ENCODE data around the gene GLRX.
A peak's percentile ranks its signal among the peaks of the same experiment; 100 is the strongest.
"Not testable (repeated sequence)": the region's sequence is repeated elsewhere in the genome, so short reads cannot be mapped to it uniquely, and the experiment has no call there.

Gene GLRX

GRCh38 chr5:95826949-95827891, 4.7 kb upstream of the GLRX start:
- no peak for DNase-seq (ENCODE audit: low read depth)

- DNase-seq (ENCODE audit: low read depth), result no peak
Observed at GRCh38 chr5:95825495-95825894, 3.0 kb upstream of the GLRX start.

- DNase-seq (ENCODE audit: low read depth), result no peak
Observed at GRCh38 chr5:95824747-95825146, 2.2 kb upstream of the GLRX start.

- DNase-seq (ENCODE audit: low read depth), result peak; percentile 58
Observed at GRCh38 chr5:95823738-95824609, 1.4 kb upstream of the GLRX start.

GRCh38 chr5:95823218-95823737, 752 bp upstream of the GLRX start:
- no peak for DNase-seq (ENCODE audit: low read depth)

GRCh38 chr5:95822043-95822541, 434 bp downstream of the GLRX start:
- DNase-seq (ENCODE audit: low read depth), result peak; percentile 23

GRCh38 chr5:95821110-95822021, 1.2 kb downstream of the GLRX start:
- DNase-seq (ENCODE audit: low read depth), result no peak

- no peak for DNase-seq (ENCODE audit: low read depth)
Observed at GRCh38 chr5:95818181-95819147, 4.1 kb downstream of the GLRX start.

- peak; percentile 54 for DNase-seq (ENCODE audit: low read depth)
Observed at GRCh38 chr5:95817430-95817829, 5.1 kb downstream of the GLRX start.

GRCh38 chr5:95816776-95817175, 5.8 kb downstream of the GLRX start:
- DNase-seq (ENCODE audit: low read depth), result no peak

GRCh38 chr5:95816341-95816740, 6.2 kb downstream of the GLRX start:
- no peak for DNase-seq (ENCODE audit: low read depth)

GRCh38 chr5:95815155-95815729, 7.3 kb downstream of the GLRX start:
- DNase-seq (ENCODE audit: low read depth), result no peak

- DNase-seq (ENCODE audit: low read depth), result not testable (repeated sequence)
Observed at GRCh38 chr5:95813035-95813434, 9.5 kb downstream of the GLRX start.

- DNase-seq (ENCODE audit: low read depth), result no peak
Observed at GRCh38 chr5:95812074-95812471, 10.5 kb downstream of the GLRX start.

- not testable (repeated sequence) for DNase-seq (ENCODE audit: low read depth)
Observed at GRCh38 chr5:95811461-95812073, 11.0 kb downstream of the GLRX start.

- DNase-seq (ENCODE audit: low read depth), result not testable (repeated sequence)
Observed at GRCh38 chr5:95811126-95811423, 11.5 kb downstream of the GLRX start.

- no peak for DNase-seq (ENCODE audit: low read depth)
Observed at GRCh38 chr5:95810305-95811125, 12.0 kb downstream of the GLRX start.

- DNase-seq (ENCODE audit: low read depth), result no peak
Observed at GRCh38 chr5:95809414-95809960, 13.0 kb downstream of the GLRX start.

Measured in T-helper 22 cell (primary cell).